AG09319 (cell line): ENCODE measurements around the gene GLT1D1.

Source experiments
- DNase-seq: peaks from one replicate; pipeline ENCODE4 v3.0.0-alpha.2; 2010; ENCODE audit warnings: low read depth; ENCODE audit errors: extremely low read depth
- TF ChIP-seq, protein P1 (sequence below): IDR thresholded peaks from 2 replicates; pipeline ENCODE4 v1.5.1; 2011; ENCODE audit warnings: low read depth, mild to moderate bottlenecking, inconsistent platforms, low read length, moderate library complexity

Gene GLT1D1

DNA sequence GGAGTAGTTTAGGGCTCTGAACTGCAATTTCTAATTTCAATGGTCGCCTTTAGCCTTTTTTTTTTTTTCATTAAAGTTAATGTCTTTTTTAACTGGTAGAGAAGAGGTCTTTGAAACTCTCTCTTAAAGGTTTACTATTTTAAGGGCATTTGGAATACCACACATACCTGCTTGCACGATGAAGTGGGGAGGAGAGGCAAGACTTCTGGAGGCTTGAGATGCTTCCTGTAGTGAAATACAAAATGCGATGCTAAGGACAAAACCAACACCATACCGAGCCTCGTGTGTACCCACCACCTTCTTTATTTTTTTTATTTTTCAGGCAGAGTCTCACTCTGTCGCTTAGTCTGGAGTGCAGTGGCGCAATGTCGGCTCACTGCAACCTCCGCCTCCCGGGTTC is 57.4 kb downstream of the GLT1D1 start:
- TF ChIP-seq, protein P1, sequence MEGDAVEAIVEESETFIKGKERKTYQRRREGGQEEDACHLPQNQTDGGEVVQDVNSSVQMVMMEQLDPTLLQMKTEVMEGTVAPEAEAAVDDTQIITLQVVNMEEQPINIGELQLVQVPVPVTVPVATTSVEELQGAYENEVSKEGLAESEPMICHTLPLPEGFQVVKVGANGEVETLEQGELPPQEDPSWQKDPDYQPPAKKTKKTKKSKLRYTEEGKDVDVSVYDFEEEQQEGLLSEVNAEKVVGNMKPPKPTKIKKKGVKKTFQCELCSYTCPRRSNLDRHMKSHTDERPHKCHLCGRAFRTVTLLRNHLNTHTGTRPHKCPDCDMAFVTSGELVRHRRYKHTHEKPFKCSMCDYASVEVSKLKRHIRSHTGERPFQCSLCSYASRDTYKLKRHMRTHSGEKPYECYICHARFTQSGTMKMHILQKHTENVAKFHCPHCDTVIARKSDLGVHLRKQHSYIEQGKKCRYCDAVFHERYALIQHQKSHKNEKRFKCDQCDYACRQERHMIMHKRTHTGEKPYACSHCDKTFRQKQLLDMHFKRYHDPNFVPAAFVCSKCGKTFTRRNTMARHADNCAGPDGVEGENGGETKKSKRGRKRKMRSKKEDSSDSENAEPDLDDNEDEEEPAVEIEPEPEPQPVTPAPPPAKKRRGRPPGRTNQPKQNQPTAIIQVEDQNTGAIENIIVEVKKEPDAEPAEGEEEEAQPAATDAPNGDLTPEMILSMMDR: no peak
- no peak for DNase-seq

DNA sequence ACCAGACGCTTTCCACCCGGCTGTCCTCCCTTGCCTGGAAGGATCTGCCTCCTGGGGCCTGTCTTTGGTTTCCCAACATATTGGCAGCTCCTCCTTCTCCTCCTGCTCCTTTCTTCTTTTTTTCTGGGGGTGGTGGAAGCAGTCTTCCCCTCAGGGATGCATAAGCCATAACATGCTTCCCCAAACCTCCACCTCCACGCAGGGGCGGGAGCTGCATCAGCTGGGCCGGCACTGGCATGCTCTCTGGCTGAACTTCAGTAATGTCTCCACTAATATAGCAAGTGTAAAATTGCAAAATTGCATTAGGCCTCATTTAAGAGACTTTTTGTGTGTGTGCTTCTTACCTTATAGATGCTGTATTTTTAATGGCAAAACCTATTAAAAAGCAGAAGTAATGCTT is 58.6 kb downstream of the GLT1D1 start:
- DNase-seq: no peak
- TF ChIP-seq, protein P1: no peak

DNA sequence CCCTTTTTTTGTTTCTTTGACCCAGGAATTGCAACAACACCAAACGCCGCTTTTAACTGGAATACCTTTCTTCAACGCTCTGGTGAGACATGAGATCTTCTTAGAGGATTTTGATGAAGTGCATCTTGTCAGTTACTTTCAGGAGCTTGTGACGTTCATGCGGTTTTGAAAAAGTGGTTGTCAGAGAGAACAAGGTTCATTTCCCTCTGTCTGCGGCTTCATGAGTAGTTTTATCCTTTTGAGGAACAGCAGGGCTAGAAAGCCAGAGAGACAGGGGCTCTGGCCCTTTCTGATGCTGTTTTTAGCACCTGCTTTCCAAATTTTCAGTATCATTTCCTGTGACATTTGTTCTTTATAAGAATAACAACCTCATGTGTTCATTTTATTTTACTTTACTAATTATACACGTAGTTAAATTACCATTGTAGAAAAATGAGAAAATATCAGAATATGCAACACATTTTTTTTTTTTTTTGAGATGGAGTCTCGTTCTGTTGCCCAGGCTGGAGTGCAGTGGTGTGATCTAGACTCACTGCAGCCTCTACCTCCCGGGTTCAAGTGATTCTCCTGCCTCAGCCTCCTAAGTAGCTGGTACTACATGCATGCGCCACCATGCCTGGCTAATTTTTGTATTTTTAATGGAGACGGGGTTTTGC is 61.8 kb downstream of the GLT1D1 start:
- DNase-seq: no peak
- TF ChIP-seq, protein P1: no peak

DNA sequence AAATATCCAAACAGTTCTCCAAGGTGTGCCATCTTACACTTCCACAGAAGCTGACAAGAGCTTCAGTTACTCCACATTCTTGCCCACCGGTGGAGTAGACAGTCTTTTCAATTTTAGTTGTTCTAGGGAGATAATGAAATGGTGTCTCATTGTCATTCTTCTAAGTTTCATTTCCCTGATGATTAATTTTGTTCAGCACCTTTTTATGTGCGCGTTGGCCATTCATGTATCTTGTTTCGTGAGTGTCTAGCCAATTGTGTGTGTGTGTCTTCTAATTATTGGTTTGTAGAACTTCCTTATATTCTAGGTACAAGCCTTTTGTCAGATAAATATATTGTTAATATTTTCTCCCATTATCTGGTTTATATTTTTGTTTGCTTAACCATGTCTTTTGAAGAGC is 63.1 kb downstream of the GLT1D1 start:
- TF ChIP-seq, protein P1: no peak
- DNase-seq: no peak

DNA sequence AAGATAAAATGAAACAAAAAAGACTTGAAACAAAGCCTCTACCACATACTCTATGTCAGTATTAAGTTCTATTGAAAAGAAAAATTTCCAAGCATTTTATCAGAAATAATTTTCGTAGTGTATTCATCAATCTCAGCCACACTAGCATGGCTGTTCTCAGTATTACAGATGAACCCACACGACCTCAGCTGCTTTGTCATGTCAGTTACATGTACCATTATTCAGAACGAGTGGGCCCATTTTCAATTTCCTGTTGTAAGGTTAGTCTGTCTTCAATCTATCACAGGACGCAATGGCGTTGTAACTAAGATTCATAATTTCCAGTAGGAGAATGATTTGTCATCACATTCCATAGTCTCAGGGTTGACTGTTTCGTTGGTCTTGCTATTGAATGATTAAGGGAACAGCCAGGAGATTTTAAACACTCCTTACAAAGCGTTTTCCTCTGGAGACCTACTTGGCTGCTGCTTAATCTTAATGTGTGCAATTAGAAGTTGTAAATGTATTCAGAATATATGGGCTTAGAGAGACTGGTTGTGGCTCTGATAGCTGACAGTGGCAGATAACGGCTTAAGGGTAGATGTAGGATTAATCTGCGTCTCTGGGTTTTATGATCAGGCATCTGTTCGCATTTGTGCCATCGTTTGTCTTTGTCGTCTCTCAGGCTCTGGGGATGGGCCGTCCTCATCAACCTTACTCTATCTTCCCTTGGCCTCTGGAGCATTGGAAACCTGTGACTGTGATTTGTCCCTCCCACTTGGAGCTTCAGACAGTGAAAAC is 65.4 kb downstream of the GLT1D1 start:
- TF ChIP-seq, protein P1: no peak
- no peak for DNase-seq

DNA sequence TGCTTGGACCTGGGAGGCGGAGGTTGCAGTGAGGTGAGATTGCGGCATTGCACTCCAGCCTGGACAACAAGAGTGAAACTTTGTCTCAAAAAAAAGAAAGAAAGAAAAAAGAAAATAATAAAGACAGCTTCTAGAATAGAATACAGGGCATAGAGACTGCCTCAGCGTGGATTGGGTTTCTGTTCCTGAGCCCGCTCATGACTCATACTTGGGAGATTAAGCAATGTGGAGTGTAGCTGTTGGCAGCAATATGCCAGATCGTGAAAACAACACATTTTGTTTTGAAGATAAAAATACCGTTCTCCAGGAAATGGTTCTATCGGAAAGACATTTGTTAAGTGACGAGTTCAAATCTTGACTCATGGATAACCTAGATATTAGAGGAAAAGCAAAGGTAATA is 67.2 kb downstream of the GLT1D1 start:
- DNase-seq: no peak
- TF ChIP-seq, protein P1: no peak

DNA sequence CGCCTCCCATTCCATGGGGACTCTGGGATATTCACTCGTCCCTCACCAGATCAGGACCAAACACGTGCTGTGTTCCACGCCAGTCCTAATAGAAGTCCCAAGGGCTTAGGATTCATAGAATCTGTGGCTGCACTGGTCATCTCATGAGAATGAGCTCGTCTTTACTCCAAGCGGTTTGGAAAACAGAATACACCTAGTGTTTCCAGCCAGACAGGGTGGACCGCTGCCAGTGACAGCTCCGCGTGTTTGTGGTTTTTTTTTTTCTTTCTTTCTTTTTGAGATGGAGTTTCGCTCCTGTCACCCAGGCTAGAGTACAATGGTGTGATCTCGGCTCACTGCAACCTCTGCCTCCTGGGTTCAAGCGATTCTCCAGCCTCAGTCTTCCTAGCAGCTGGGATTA is 75.1 kb downstream of the GLT1D1 start:
- DNase-seq: no peak
- TF ChIP-seq, protein P1: no peak
